Upper lobe of left lung (tissue), 4 donors: Measurements from ENCODE around the gene GOSR1.

Experiments
- CTCF ChIP-seq, 6 experiments: fragments of 450-650 bp in 4 of 6; fragments of 200-600 bp in 2 of 6; sonication (generic) in 2 of 6; IDR thresholded peaks; one replicate each; pipeline ENCODE4 v1.5.1; 2016 to 2019; ENCODE audit warnings: antibody characterized with exemption in 6 of 6
- POLR2AphosphoS5 ChIP-seq, 2 donors: sonication (generic); formaldehyde crosslinking; IDR thresholded peaks; one replicate each; pipeline ENCODE4 v1.5.1; 2017; ENCODE audit warnings: antibody characterized with exemption in 2 of 2

- TF ChIP-seq CTCF (IDR thresholded peaks at IDR 0.05) (no peak), POLR2AphosphoS5 (IDR thresholded peaks at IDR 0.05) (no peak)
Observed at GRCh38 chr17:30547778-30548573, 70.8 kb downstream of the GOSR1 start.
